Stimulated activated CD8-positive, alpha-beta memory T cell treated with anti-CD3 and anti-CD28 coated beads, Interleukin-4, amount 100 ng/mL, for 1 hour (primary cell): ENCODE results near the gene C17orf107.
"Not testable (repeated sequence)": the region's sequence is repeated elsewhere in the genome, so short reads cannot be mapped to it uniquely, and the experiment has no call there.

Source experiments
- DNase-seq, 2 donors: peaks; one replicate each; pipeline ENCODE4 v3.0.0-alpha.2; 2020; ENCODE audit warnings: low read depth in 2 of 2, low spot score in 1 of 2

C17orf107 gene

GRCh38 chr17:4900231-4901107 lies 1.1 kb downstream of the C17orf107 start:
- no peak for DNase-seq

GRCh38 chr17:4901108-4901647 lies 1.8 kb downstream of the C17orf107 start:
- no peak for DNase-seq

- no peak for DNase-seq
Measured at GRCh38 chr17:4901648-4902344, 2.5 kb downstream of the C17orf107 start.

GRCh38 chr17:4902540-4902939 lies 3.2 kb downstream of the C17orf107 start:
- DNase-seq: no peak

GRCh38 chr17:4903051-4903818 lies 3.9 kb downstream of the C17orf107 start, which contains the start of gene CHRNE:
CHRNE (minus strand) TSS chr17:4903098; CDS start chr17:4903063, 35 bp downstream.
- DNase-seq: peak in 1 of 2 donors; percentile 57

- DNase-seq: not testable (repeated sequence)
Measured at GRCh38 chr17:4906642-4907041, 7.3 kb downstream of the C17orf107 start.

GRCh38 chr17:4908301-4908700 lies 9.0 kb downstream of the C17orf107 start:
- DNase-seq: no peak

GRCh38 chr17:4908711-4909496 lies 9.6 kb downstream of the C17orf107 start:
- peak in 1 of 2 donors; percentile 46 for DNase-seq

- no peak for DNase-seq
Measured at GRCh38 chr17:4913994-4914393, 14.7 kb downstream of the C17orf107 start.

GRCh38 chr17:4914551-4914950 lies 15.2 kb downstream of the C17orf107 start:
- not testable (repeated sequence) for DNase-seq

GRCh38 chr17:4919511-4920047 lies 20.2 kb downstream of the C17orf107 start:
- DNase-seq: no peak

- DNase-seq: no peak
Measured at GRCh38 chr17:4920351-4921048, 21.2 kb downstream of the C17orf107 start.

GRCh38 chr17:4921320-4921719 lies 22.0 kb downstream of the C17orf107 start:
- no peak for DNase-seq

GRCh38 chr17:4926577-4927335 lies 27.4 kb downstream of the C17orf107 start:
- not testable (repeated sequence) for DNase-seq

GRCh38 chr17:4928881-4929280 lies 29.5 kb downstream of the C17orf107 start:
- no peak for DNase-seq

- DNase-seq: no peak
Measured at GRCh38 chr17:4931963-4932362, 32.6 kb downstream of the C17orf107 start, which contains the start of gene GP1BA. GP1BA (plus strand) TSS chr17:4932277; CDS start chr17:4932605, 328 bp downstream.

GRCh38 chr17:4932756-4933155 lies 33.4 kb downstream of the C17orf107 start:
- no peak for DNase-seq

GRCh38 chr17:4933646-4934045 lies 34.3 kb downstream of the C17orf107 start:
- no peak for DNase-seq
